C4-2B (cell line): ENCODE data around the gene ANKRD6.

ENCODE experiments used
- ZFX ChIP-seq: fragments of 450-650 bp; IDR thresholded peaks from 2 replicates; pipeline ENCODE4 v1.6.1; 2017
- TF ChIP-seq, protein P1 (sequence below): fragments of 450-650 bp; conservative IDR thresholded peaks from 2 replicates; pipeline ENCODE4 v1.5.1; 2017; ENCODE audit warnings: mild to moderate bottlenecking

DNA sequence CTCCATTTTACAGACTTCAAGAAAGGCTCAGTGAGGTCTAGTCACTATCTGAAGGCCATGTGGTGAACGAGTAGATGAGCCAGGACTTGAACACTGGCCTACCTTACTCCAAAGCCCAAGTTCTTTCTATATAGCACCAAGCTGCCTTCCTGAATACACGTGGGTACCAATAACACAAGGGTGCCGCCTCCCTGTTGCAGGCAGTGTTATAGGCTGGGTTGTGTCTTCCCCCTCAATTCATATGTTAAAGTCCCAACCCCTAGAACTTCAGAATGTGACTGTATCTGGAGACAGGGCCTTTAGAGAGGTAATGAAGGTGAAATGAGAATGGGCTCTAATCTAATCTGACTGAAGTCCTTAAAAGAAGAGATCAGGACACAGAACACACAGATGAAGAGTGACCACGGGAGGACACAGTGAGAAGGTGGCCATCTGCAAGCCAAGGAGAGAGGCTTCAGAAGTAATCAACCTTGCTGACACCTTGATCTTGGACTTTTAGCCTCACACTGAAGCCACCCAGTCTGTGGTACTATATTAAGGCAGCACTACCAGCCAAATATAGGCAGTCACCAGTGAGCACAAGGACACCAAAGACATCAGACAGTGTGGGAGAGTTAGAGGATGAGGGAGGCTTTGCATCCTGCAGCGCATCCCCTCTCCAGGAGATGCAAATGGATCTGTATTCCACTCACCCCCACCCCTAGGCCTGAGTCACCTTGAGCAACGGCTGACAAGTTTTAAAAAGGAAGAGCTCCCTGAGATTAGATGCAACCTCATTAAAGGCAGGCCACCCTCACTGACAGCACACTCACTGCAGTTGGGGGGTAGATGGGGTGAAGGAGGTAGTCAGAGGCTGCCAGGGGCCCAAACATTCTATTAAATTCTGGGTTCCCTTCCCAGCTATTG lies 246.5 kb downstream of the ANKRD6 start:
- TF ChIP-seq, protein P1, sequence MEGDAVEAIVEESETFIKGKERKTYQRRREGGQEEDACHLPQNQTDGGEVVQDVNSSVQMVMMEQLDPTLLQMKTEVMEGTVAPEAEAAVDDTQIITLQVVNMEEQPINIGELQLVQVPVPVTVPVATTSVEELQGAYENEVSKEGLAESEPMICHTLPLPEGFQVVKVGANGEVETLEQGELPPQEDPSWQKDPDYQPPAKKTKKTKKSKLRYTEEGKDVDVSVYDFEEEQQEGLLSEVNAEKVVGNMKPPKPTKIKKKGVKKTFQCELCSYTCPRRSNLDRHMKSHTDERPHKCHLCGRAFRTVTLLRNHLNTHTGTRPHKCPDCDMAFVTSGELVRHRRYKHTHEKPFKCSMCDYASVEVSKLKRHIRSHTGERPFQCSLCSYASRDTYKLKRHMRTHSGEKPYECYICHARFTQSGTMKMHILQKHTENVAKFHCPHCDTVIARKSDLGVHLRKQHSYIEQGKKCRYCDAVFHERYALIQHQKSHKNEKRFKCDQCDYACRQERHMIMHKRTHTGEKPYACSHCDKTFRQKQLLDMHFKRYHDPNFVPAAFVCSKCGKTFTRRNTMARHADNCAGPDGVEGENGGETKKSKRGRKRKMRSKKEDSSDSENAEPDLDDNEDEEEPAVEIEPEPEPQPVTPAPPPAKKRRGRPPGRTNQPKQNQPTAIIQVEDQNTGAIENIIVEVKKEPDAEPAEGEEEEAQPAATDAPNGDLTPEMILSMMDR = no peak
- TF ChIP-seq ZFX = no peak
